GM19468 (cell line): ENCODE results near the gene COP1.
"Not testable (repeated sequence)": the region's sequence is repeated elsewhere in the genome, so short reads cannot be mapped to it uniquely, and the experiment has no call there.

Source experiments
- ATAC-seq: cut with Tn5 transposase; IDR thresholded peaks from one replicate; pipeline ENCODE4 v1.9.1; 2021; ENCODE audit warnings: mild to moderate bottlenecking, moderate library complexity, moderate number of reproducible peaks; ENCODE audit not compliant: unreplicated experiment; ENCODE audit errors: extremely low read depth

COP1 gene

GRCh38 chr1:176142973-176143372 lies 64.1 kb downstream of the COP1 start:
- no peak for ATAC-seq

GRCh38 chr1:176141449-176141848 lies 65.6 kb downstream of the COP1 start:
- no peak for ATAC-seq

- ATAC-seq = no peak
Observed at GRCh38 chr1:176136891-176137290, 70.2 kb downstream of the COP1 start.

- no peak for ATAC-seq
Observed at GRCh38 chr1:176134666-176135065, 72.4 kb downstream of the COP1 start.

- ATAC-seq = no peak
Observed at GRCh38 chr1:176122282-176122681, 84.8 kb downstream of the COP1 start.

GRCh38 chr1:176119549-176119948 lies 87.5 kb downstream of the COP1 start:
- no peak for ATAC-seq

GRCh38 chr1:176118985-176119384 lies 88.1 kb downstream of the COP1 start:
- no peak for ATAC-seq

GRCh38 chr1:176111835-176112234 lies 95.3 kb downstream of the COP1 start:
- ATAC-seq = no peak

- ATAC-seq = no peak
Observed at GRCh38 chr1:176110203-176110602, 96.9 kb downstream of the COP1 start.

- no peak for ATAC-seq
Observed at GRCh38 chr1:176102768-176103350, 104.2 kb downstream of the COP1 start.

GRCh38 chr1:176101951-176102642 lies 105.0 kb downstream of the COP1 start:
- no peak for ATAC-seq

- no peak for ATAC-seq
Observed at GRCh38 chr1:176098560-176098959, 108.5 kb downstream of the COP1 start.

GRCh38 chr1:176096015-176096414 lies 111.1 kb downstream of the COP1 start:
- no peak for ATAC-seq

GRCh38 chr1:176090766-176091165 lies 116.3 kb downstream of the COP1 start:
- ATAC-seq = no peak

GRCh38 chr1:176087746-176088145 lies 119.3 kb downstream of the COP1 start:
- not testable (repeated sequence) for ATAC-seq

- no peak for ATAC-seq
Observed at GRCh38 chr1:176073524-176074157, 133.4 kb downstream of the COP1 start.

GRCh38 chr1:176068901-176069300 lies 138.2 kb downstream of the COP1 start:
- no peak for ATAC-seq

GRCh38 chr1:176068256-176068655 lies 138.8 kb downstream of the COP1 start:
- ATAC-seq = no peak

- no peak for ATAC-seq
Observed at GRCh38 chr1:176066709-176067108, 140.4 kb downstream of the COP1 start.

- no peak for ATAC-seq
Observed at GRCh38 chr1:176058686-176059085, 148.4 kb downstream of the COP1 start.

- no peak for ATAC-seq
Observed at GRCh38 chr1:176056312-176056711, 150.8 kb downstream of the COP1 start.

GRCh38 chr1:176055398-176055797 lies 151.7 kb downstream of the COP1 start:
- ATAC-seq = no peak
